Measurements from ENCODE around the gene HOXD13.

HOXD13 gene

DNA sequence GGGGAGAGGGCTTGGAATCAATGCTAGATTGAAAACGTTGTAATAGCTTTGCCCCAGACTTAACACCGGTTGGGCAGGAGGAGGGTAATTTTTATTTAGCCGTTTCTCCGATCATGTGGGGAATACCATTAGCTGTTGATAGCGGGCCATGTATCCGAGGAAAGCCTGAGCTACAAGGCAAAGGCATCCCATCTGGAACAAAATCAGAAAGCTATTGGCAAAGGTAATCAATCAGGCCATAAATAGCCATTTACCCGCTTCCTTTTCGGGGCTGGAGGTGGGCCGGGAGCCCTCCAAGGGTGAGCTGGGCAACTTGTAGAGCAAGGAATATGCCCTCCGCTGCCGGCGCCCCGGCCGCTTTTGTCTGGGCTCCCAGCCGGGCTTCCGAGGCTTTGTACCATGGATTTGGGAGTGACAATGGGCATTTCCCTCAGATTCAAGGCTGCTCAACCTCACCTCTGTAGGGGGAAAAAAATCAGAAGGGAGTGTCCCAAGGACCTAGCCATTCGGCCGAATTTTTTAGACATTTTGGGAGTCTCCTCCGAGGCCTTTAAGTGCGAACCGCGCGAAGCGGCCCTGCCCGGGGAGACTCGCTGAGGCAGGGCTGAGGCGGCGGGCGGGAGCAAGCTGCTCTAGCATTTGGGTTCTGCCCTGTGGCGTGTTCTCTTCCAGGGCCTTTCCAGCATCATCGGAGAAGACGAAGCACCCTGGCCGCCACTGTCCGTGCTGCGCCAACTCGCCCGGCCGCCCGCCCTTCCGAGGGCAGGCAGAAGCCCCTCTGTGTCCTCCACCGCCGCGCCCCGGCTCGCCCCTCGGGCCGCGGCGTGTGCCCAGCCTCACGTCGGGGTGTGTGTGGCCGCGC, 28.9 kb downstream of the HOXD13 start:
- DNase-seq (ENCODE audit: low read depth): no peak
- peaks cover 9% of the 10 kb centered on the region for H3K9me3 ChIP-seq (ENCODE audit: control insufficient read depth, low read length)
- peaks cover 49% of the 10 kb centered on the region for H3K27me3 ChIP-seq (replicated peaks; ENCODE audit: control insufficient read depth, insufficient read depth, low read length)
- peak overlapping the region; percentile 89 for H3K4me3 ChIP-seq (ENCODE audit: low read length)
- peaks cover 5% of the 10 kb centered on the region for H3K4me1 ChIP-seq (ENCODE audit: control insufficient read depth, insufficient read depth, low read length)
- H3K36me3 ChIP-seq (ENCODE audit: control insufficient read depth, insufficient read depth, low read length, severe bottlenecking): no peaks in the 10 kb centered on the region
- H3K9ac ChIP-seq (ENCODE audit: low read length): peak overlapping the region; percentile 86

DNA sequence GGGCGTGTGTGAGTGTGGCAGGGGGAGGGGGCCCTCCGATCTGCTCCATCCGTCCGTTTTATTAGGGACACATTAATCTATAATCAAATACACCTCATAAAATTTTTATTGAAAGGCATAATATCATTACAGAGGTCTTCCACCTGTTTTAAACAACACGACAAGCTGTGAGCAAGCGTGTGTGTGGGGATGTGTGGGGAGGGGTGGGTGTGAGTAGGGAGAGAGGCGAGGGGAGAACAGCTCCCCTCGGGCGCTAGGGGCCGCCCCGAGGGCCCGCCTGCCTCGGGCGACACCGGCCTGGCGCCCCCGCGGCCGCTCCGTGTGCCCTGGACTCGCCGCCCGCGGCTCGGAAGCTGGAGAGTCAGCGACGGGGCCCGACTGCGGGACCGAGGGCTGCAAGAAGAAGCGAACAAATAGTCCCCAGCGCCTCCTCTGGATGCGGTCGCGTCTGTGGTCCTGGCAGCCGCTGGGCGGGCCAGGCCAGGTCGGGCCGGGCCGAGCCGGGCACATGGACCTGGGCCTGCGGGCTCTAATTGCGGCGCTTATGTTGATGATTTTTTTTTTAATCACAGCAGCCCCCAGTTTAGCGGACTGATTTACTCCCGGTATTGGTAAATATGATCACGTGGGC, 29.6 kb downstream of the HOXD13 start:
- H3K36me3 ChIP-seq (ENCODE audit: control insufficient read depth, insufficient read depth, low read length, severe bottlenecking): no peaks in the 10 kb centered on the region
- H3K9ac ChIP-seq (ENCODE audit: low read length): peak overlapping the region; percentile 86
- peak overlapping the region; percentile 89 for H3K4me3 ChIP-seq (ENCODE audit: low read length)
- peaks cover 4% of the 10 kb centered on the region for H3K9me3 ChIP-seq (ENCODE audit: control insufficient read depth, low read length)
- peaks cover 44% of the 10 kb centered on the region for H3K27me3 ChIP-seq (replicated peaks; ENCODE audit: control insufficient read depth, insufficient read depth, low read length)
- peaks cover 3% of the 10 kb centered on the region for H3K4me1 ChIP-seq (ENCODE audit: control insufficient read depth, insufficient read depth, low read length)
- DNase-seq (ENCODE audit: low read depth): no peak

DNA sequence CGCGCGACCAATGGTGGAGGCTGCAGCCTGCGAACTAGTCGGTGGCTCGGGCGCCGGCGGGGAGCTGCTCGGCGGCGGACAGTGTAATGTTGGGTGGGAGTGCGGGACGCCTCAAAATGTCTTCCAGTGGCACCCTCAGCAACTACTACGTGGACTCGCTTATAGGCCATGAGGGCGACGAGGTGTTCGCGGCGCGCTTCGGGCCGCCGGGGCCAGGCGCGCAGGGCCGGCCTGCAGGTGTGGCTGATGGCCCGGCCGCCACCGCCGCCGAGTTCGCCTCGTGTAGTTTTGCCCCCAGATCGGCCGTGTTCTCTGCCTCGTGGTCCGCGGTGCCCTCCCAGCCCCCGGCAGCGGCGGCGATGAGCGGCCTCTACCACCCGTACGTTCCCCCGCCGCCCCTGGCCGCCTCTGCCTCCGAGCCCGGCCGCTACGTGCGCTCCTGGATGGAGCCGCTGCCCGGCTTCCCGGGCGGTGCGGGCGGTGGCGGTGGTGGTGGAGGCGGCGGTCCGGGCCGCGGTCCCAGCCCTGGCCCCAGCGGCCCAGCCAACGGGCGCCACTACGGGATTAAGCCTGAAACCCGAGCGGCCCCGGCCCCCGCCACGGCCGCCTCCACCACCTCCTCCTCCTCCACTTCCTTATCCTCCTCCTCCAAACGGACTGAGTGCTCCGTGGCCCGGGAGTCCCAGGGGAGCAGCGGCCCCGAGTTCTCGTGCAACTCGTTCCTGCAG, 30.3 kb downstream of the HOXD13 start, which contains the start of gene HOXD9:
TSS of gene HOXD9 (plus strand) at position 37 of the 728 bp plus-strand sequence. CDS start at position 87, 50 bp downstream.
- Histone ChIP-seq H3K9ac (ENCODE audit: low read length) (peak within 1 kb of the TSS; percentile 86), H3K27me3 (replicated peaks; ENCODE audit: control insufficient read depth, insufficient read depth, low read length) (peaks cover 37% of the 10 kb centered on the region), H3K4me3 (ENCODE audit: low read length) (peak within 1 kb of the TSS; percentile 89), H3K36me3 (ENCODE audit: control insufficient read depth, insufficient read depth, low read length, severe bottlenecking) (no peaks in the 10 kb centered on the region), H3K9me3 (ENCODE audit: control insufficient read depth, low read length) (peaks cover 4% of the 10 kb centered on the region), H3K4me1 (ENCODE audit: control insufficient read depth, insufficient read depth, low read length) (peaks cover 7% of the 10 kb centered on the region)
- DNase-seq (ENCODE audit: low read depth): no peak

GRCh38 chr2:176123411-176124109, 31.0 kb downstream of the HOXD13 start:
- H3K36me3 ChIP-seq (ENCODE audit: control insufficient read depth, insufficient read depth, low read length, severe bottlenecking): no peaks in the 10 kb centered on the region
- DNase-seq (ENCODE audit: low read depth): no peak
- H3K9me3 ChIP-seq (ENCODE audit: control insufficient read depth, low read length): peaks cover under 1% of the 10 kb centered on the region
- H3K4me3 ChIP-seq (ENCODE audit: low read length): peak overlapping the region; percentile 89
- peak overlapping the region; percentile 86 for H3K9ac ChIP-seq (ENCODE audit: low read length)
- H3K27me3 ChIP-seq (replicated peaks; ENCODE audit: control insufficient read depth, insufficient read depth, low read length): peaks cover 30% of the 10 kb centered on the region
- peaks cover 14% of the 10 kb centered on the region for H3K4me1 ChIP-seq (ENCODE audit: control insufficient read depth, insufficient read depth, low read length)

DNA sequence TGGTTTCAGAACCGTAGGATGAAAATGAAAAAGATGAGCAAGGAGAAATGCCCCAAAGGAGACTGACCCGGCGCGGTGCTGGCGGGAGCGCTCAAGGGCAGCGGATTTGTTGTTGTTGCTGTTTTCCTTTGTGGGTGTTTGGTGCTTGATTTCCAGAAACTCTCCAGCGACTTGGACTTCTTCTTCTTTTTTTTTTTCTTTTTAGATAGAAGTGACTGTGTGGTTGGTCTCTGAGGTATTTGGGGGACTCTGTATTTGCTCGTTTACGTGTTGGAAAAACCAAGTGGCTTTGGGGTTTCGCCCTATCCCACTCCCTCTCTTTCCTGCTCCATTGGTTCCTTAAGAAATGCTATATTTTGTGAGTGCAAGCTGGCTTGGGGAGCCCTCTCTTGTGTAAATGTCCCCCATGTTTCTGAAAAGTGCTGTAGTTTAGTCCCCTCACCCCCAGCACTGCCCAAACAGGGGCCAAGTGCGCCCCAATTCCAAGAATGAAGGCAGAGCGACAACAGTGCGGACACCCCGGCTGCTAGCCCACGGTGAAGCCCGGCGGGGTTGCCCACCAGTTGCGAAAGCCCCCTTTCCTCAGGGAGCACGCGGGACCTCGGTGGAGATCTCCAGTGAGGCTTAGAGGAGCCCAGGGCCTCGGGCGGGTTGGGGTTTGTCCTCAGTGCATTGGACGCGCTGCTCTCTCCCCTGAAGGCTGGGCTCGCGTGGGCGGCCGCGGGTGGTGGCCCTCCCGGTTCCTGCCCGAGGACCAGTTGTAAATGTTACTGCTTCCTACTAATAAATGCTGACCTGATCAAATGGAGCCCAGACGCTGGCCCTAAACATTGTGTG, 31.8 kb downstream of the HOXD13 start:
- H3K27me3 ChIP-seq (replicated peaks; ENCODE audit: control insufficient read depth, insufficient read depth, low read length): peaks cover 24% of the 10 kb centered on the region
- no peaks in the 10 kb centered on the region for H3K9me3 ChIP-seq (ENCODE audit: control insufficient read depth, low read length)
- H3K36me3 ChIP-seq (ENCODE audit: control insufficient read depth, insufficient read depth, low read length, severe bottlenecking): no peaks in the 10 kb centered on the region
- H3K4me1 ChIP-seq (ENCODE audit: control insufficient read depth, insufficient read depth, low read length): peaks cover 14% of the 10 kb centered on the region
- DNase-seq (ENCODE audit: low read depth): no peak
- H3K4me3 ChIP-seq (ENCODE audit: low read length): peak overlapping the region; percentile 89
- H3K9ac ChIP-seq (ENCODE audit: low read length): peak overlapping the region; percentile 25

DNA sequence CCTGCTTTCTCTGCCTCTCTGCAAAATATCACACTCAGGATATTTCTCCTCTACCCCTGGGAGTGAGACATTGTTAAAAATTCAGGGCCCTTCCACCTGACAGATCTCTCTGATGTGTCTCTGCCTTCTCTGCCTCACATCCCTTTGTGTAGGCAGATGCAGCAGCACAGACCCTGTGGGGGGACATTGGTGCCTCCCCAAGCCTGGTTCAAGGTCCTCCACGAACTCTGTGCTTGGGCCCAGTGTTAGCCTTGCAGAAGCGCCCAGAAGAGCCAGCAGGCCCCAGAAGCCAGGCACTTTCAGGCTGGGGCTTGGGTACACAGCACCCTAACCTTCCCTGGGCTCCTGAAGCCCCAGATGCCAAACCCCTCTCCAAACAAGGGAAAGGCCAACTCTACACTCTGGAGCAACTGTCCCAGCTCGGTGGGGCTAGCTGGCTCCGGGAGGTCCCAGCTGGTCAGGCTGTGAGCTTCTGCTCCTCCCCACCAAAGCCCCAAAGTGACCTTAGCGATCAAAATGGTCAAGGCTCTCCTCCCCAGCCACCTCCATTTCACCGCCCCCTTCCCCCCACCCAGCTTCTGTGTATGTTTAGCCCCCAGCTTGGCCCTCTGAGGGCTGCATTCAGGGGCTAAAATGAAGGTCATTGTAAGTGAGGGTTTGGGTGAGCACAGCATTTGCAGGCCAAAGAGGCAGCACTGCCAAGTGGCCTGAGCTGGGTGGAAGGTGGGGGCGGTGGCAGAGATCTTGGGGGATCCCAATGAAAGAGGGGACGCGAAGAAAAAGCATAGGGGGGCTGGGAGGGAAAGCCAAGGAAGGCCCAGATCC, 32.6 kb downstream of the HOXD13 start:
- peaks cover 16% of the 10 kb centered on the region for H3K27me3 ChIP-seq (replicated peaks; ENCODE audit: control insufficient read depth, insufficient read depth, low read length)
- no peaks in the 10 kb centered on the region for H3K36me3 ChIP-seq (ENCODE audit: control insufficient read depth, insufficient read depth, low read length, severe bottlenecking)
- no peak overlapping the region for H3K4me3 ChIP-seq (ENCODE audit: low read length)
- DNase-seq (ENCODE audit: low read depth): no peak
- no peak overlapping the region for H3K9ac ChIP-seq (ENCODE audit: low read length)
- no peaks in the 10 kb centered on the region for H3K9me3 ChIP-seq (ENCODE audit: control insufficient read depth, low read length)
- peaks cover 14% of the 10 kb centered on the region for H3K4me1 ChIP-seq (ENCODE audit: control insufficient read depth, insufficient read depth, low read length)

DNA sequence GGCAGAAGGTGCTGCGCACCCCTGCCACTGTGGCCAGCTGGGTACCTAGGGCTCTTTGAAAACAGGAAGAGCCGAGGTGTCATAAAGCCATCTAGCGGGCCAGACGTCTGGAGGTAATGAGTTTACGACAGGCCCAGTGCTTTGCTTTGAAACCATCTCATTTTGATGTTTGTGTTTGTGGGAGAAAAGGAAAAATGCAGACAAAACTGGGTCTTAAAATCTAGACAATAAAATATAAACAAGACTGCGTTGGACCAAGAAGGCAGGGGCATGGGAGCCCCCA, 33.2 kb downstream of the HOXD13 start:
- H3K36me3 ChIP-seq (ENCODE audit: control insufficient read depth, insufficient read depth, low read length, severe bottlenecking): no peaks in the 10 kb centered on the region
- no peak overlapping the region for H3K9ac ChIP-seq (ENCODE audit: low read length)
- peaks cover 14% of the 10 kb centered on the region for H3K4me1 ChIP-seq (ENCODE audit: control insufficient read depth, insufficient read depth, low read length)
- H3K27me3 ChIP-seq (replicated peaks; ENCODE audit: control insufficient read depth, insufficient read depth, low read length): peaks cover 11% of the 10 kb centered on the region
- no peaks in the 10 kb centered on the region for H3K9me3 ChIP-seq (ENCODE audit: control insufficient read depth, low read length)
- no peak overlapping the region for H3K4me3 ChIP-seq (ENCODE audit: low read length)
- DNase-seq (ENCODE audit: low read depth): no peak

DNA sequence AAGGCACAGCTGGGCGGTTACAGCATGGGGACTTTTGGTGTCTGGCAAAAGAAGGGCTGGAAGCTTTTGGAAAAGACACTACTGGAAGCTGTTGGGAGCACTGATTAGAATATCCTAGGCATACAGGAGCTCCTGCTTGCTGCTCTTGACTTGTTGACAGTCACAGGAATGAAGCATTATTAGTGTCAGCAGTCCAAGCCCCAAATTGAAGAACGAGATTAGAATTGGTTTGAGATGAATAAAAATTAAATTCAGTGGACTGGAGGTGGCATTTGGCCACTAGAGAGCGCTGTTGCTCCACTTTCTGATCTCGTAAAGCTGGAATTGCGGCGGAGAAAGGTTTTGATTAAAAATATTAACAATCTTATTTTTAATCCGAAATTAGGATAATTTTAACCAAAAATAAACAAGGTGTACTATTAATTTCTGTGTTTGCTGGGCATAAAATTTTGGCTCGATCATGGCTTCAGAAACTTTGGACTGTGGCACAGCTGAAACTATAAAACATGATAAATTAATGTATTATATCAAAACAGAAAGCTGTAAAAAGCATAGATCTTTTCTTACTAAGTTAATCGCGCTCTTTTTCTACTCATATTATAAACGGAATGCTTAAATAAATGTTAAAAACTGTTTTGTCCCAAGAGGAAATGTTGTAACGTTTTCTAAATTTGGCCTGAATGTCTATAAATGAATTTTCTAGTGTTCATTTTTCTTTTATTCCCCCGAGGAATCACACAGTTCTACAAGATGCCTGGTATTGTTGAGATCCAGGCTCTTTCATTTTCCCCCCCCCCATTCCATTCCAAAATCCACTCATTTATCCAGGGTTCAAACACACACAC, 34.6 kb downstream of the HOXD13 start:
- Histone ChIP-seq H3K4me1 (ENCODE audit: control insufficient read depth, insufficient read depth, low read length) (peaks cover 14% of the 10 kb centered on the region), H3K27me3 (replicated peaks; ENCODE audit: control insufficient read depth, insufficient read depth, low read length) (no peaks in the 10 kb centered on the region), H3K9me3 (ENCODE audit: control insufficient read depth, low read length) (no peaks in the 10 kb centered on the region), H3K4me3 (ENCODE audit: low read length) (peak overlapping the region; percentile 84), H3K36me3 (ENCODE audit: control insufficient read depth, insufficient read depth, low read length, severe bottlenecking) (no peaks in the 10 kb centered on the region), H3K9ac (ENCODE audit: low read length) (peak overlapping the region; percentile 92)
- peak; percentile 89 for DNase-seq (ENCODE audit: low read depth)

- peak overlapping the region; percentile 84 for H3K4me3 ChIP-seq (ENCODE audit: low read length)
- H3K27me3 ChIP-seq (replicated peaks; ENCODE audit: control insufficient read depth, insufficient read depth, low read length): no peaks in the 10 kb centered on the region
- peak overlapping the region; percentile 92 for H3K9ac ChIP-seq (ENCODE audit: low read length)
- DNase-seq (ENCODE audit: low read depth): no peak
- peaks cover 14% of the 10 kb centered on the region for H3K4me1 ChIP-seq (ENCODE audit: control insufficient read depth, insufficient read depth, low read length)
- H3K9me3 ChIP-seq (ENCODE audit: control insufficient read depth, low read length): no peaks in the 10 kb centered on the region
- H3K36me3 ChIP-seq (ENCODE audit: control insufficient read depth, insufficient read depth, low read length, severe bottlenecking): no peaks in the 10 kb centered on the region
These were observed 35.2 kb downstream of the HOXD13 start for GRCh38 chr2:176127774-176128072.
